GM19438 (cell line): Measurements from ENCODE around the gene MCM9.

Experiments
- ATAC-seq: cut with Tn5 transposase; IDR thresholded peaks from one replicate; pipeline ENCODE4 v1.9.1; 2021; ENCODE audit warnings: low read depth; ENCODE audit not compliant: unreplicated experiment

MCM9 gene

GRCh38 chr6:118934461-118935330 lies at the start of gene MCM9:
TSS of gene MCM9 (minus strand) at chr6:118935159. CDS start at chr6:118931723, 3,436 bp downstream.
- ATAC-seq = peak; percentile 93

- ATAC-seq = peak; percentile 54
Measured at GRCh38 chr6:118984342-118984741, 49.4 kb upstream of the MCM9 start.

GRCh38 chr6:118982575-118982911 lies 47.6 kb upstream of the MCM9 start:
- no peak for ATAC-seq

- no peak for ATAC-seq
Measured at GRCh38 chr6:118981884-118982574, 47.1 kb upstream of the MCM9 start.

GRCh38 chr6:118980063-118980462 lies 45.1 kb upstream of the MCM9 start:
- no peak for ATAC-seq

GRCh38 chr6:118974790-118975189 lies 39.8 kb upstream of the MCM9 start:
- no peak for ATAC-seq

- no peak for ATAC-seq
Measured at GRCh38 chr6:118971682-118972081, 36.7 kb upstream of the MCM9 start.

GRCh38 chr6:118970866-118971265 lies 35.9 kb upstream of the MCM9 start:
- no peak for ATAC-seq

GRCh38 chr6:118968416-118968815 lies 33.5 kb upstream of the MCM9 start:
- no peak for ATAC-seq

GRCh38 chr6:118967239-118967638 lies 32.3 kb upstream of the MCM9 start:
- no peak for ATAC-seq

- no peak for ATAC-seq
Measured at GRCh38 chr6:118965843-118966370, 30.9 kb upstream of the MCM9 start.

- ATAC-seq = no peak
Measured at GRCh38 chr6:118965371-118965770, 30.4 kb upstream of the MCM9 start.

GRCh38 chr6:118963003-118963402 lies 28.0 kb upstream of the MCM9 start:
- no peak for ATAC-seq

- ATAC-seq = no peak
Measured at GRCh38 chr6:118959903-118960302, 24.9 kb upstream of the MCM9 start.

- ATAC-seq = no peak
Measured at GRCh38 chr6:118953391-118953790, 18.4 kb upstream of the MCM9 start.

- ATAC-seq = no peak
Measured at GRCh38 chr6:118952683-118953082, 17.7 kb upstream of the MCM9 start.

GRCh38 chr6:118945217-118945616 lies 10.3 kb upstream of the MCM9 start:
- no peak for ATAC-seq

GRCh38 chr6:118940770-118941169 lies 5.8 kb upstream of the MCM9 start:
- no peak for ATAC-seq

- no peak for ATAC-seq
Measured at GRCh38 chr6:118939683-118940082, 4.7 kb upstream of the MCM9 start.

- ATAC-seq = no peak
Measured at GRCh38 chr6:118935978-118936703, 1.2 kb upstream of the MCM9 start.

- peak; percentile 4 for ATAC-seq
Measured at GRCh38 chr6:118935331-118935668, 341 bp upstream of the MCM9 start.
